ENCODE measurements around the gene ACTR1A. TPM values are rescaled to one million over a fixed set of nuclear protein-coding genes. Genes with fewer than 3 reads are reported as not detected.

ACTR1A gene
- polyA plus RNA-seq, 3 donors: 72.7 to 79.4 (median 79.0) TPM

GRCh38 chr10:102453502-102453901, 49.0 kb downstream of the ACTR1A start:
- Mint-ChIP-seq H3K4me1 (peaks cover 74% of the 10 kb centered on the region), H3K27ac (peak overlapping the region; percentile 98 to 100 (median 98)), H3K27me3 (ENCODE audit: low read depth in 3 of 3) (peaks cover 0 to 3% (median 2%) of the 10 kb centered on the region in 3 donors), H3K4me3 (peak overlapping the region in 1 of 2 donors; percentile 6), H3K36me3 (peaks cover 4 to 5% of the 10 kb centered on the region in 2 donors), H3K9me3 (peaks cover 0 to 4% (median 0%) of the 10 kb centered on the region in 7 donors)
- intact Hi-C loops (cut with micrococcal nuclease): no loop called here
- H3K9me3 ChIP-seq (replicated peaks in 1 of 2; ENCODE audit: control insufficient read depth in 1 of 2, insufficient read depth in 1 of 2, low read length in 2 of 2): no peaks in the 10 kb centered on the region
- no peaks in the 10 kb centered on the region for H3K36me3 ChIP-seq (replicated peaks in 1 of 2; ENCODE audit: control insufficient read depth in 1 of 2, insufficient read depth in 2 of 2, low read length in 2 of 2)
- H3K4me2 ChIP-seq (replicated peaks; ENCODE audit: extremely low read depth, low read length, poor library complexity, severe bottlenecking): peak overlapping the region; percentile 38
- peaks cover 14% of the 10 kb centered on the region for H3K79me2 ChIP-seq (ENCODE audit: insufficient read depth, low read length)
- H3K4me3 ChIP-seq (replicated peaks in 1 of 3; ENCODE audit: low read depth in 2 of 3, low read length in 3 of 3): no peak overlapping the region
- TF ChIP-seq CTCF (IDR thresholded peaks at IDR 0.05): no peak
- H3K27ac ChIP-seq (ENCODE audit: low read depth in 1 of 2, low read length in 2 of 2): peak overlapping the region; percentile 89 to 98
- no peaks in the 10 kb centered on the region for H3K27me3 ChIP-seq (ENCODE audit: control insufficient read depth in 2 of 2, insufficient read depth in 2 of 2, low read length in 2 of 2)
- H3K4me1 ChIP-seq (ENCODE audit: control insufficient read depth in 1 of 2, insufficient read depth in 2 of 2, low read length in 2 of 2): peaks cover 74 to 80% of the 10 kb centered on the region in 2 donors
- H4K20me1 ChIP-seq (ENCODE audit: insufficient read depth, low read length): no peaks in the 10 kb centered on the region
- no peak overlapping the region for H2AFZ ChIP-seq (ENCODE audit: insufficient read depth, low read depth, low read length, poor library complexity, severe bottlenecking)
- DNase-seq: peak in 2 of 3 donors; percentile 36 to 78
- 74% methylated on average over 5 of the region's 5 CpGs for WGBS (ENCODE audit: insufficient coverage)
- peak overlapping the region; percentile 77 for H3K9ac ChIP-seq (ENCODE audit: insufficient read depth, low read length, poor library complexity, severe bottlenecking)

- H3K9ac ChIP-seq (ENCODE audit: insufficient read depth, low read length, poor library complexity, severe bottlenecking): peak overlapping the region; percentile 77
These were observed 49.7 kb downstream of the ACTR1A start for GRCh38 chr10:102452672-102453340.

More at GRCh38 chr10:102452672-102453340, 49.7 kb downstream of the ACTR1A start:
- Histone ChIP-seq H3K4me1 (ENCODE audit: control insufficient read depth in 1 of 2, insufficient read depth in 2 of 2, low read length in 2 of 2) (peaks cover 74 to 80% of the 10 kb centered on the region in 2 donors), H2AFZ (ENCODE audit: insufficient read depth, low read depth, low read length, poor library complexity, severe bottlenecking) (no peak overlapping the region), H3K27ac (ENCODE audit: low read depth in 1 of 2, low read length in 2 of 2) (peak overlapping the region; percentile 89 to 98), H3K4me2 (replicated peaks; ENCODE audit: extremely low read depth, low read length, poor library complexity, severe bottlenecking) (peak overlapping the region; percentile 38), H3K36me3 (replicated peaks in 1 of 2; ENCODE audit: control insufficient read depth in 1 of 2, insufficient read depth in 2 of 2, low read length in 2 of 2) (no peaks in the 10 kb centered on the region), H4K20me1 (ENCODE audit: insufficient read depth, low read length) (no peaks in the 10 kb centered on the region), H3K9me3 (replicated peaks in 1 of 2; ENCODE audit: control insufficient read depth in 1 of 2, insufficient read depth in 1 of 2, low read length in 2 of 2) (no peaks in the 10 kb centered on the region), H3K79me2 (ENCODE audit: insufficient read depth, low read length) (peaks cover 14% of the 10 kb centered on the region), H3K4me3 (replicated peaks in 1 of 3; ENCODE audit: low read depth in 2 of 3, low read length in 3 of 3) (peak overlapping the region in 1 of 3 experiments; percentile 84), H3K27me3 (ENCODE audit: control insufficient read depth in 2 of 2, insufficient read depth in 2 of 2, low read length in 2 of 2) (no peaks in the 10 kb centered on the region)
- intact Hi-C loops (cut with micrococcal nuclease): no loop called here
- peak; percentile 95 to 98 (median 98) for DNase-seq
- no CpG with 5 or more reads among the region's 3 CpGs for WGBS (ENCODE audit: insufficient coverage)
- TF ChIP-seq CTCF (IDR thresholded peaks at IDR 0.05): no peak
- Mint-ChIP-seq H3K9me3 (peaks cover 0 to 4% (median 0%) of the 10 kb centered on the region in 7 donors), H3K27me3 (ENCODE audit: low read depth in 3 of 3) (peaks cover 0 to 2% (median 0%) of the 10 kb centered on the region in 3 donors), H3K4me3 (peak overlapping the region; percentile 20 to 68), H3K4me1 (peaks cover 74% of the 10 kb centered on the region), H3K27ac (peak overlapping the region; percentile 98 to 100 (median 98)), H3K36me3 (peaks cover 4 to 5% of the 10 kb centered on the region in 2 donors)
